Measurements from ENCODE around the gene ZC3HAV1L.
A peak's percentile ranks its signal among the peaks of the same experiment; 100 is the strongest.

- TF ChIP-seq CTCF (IDR thresholded peaks at IDR 0.05) (peak in 5 of 7 experiments; percentile 67 to 84 (median 78)), POLR2A (IDR thresholded peaks at IDR 0.05) (no peak), POLR2AphosphoS5 (IDR thresholded peaks at IDR 0.05) (peak in 1 of 3 donors; percentile 49), EP300 (IDR thresholded peaks at IDR 0.05) (no peak)
Measured at GRCh38 chr7:139075031-139075652, 39.3 kb upstream of the ZC3HAV1L start.
